IMR-90 (cell line): ENCODE data around the gene DHRS3. TPM values are rescaled to one million over a fixed set of nuclear protein-coding genes. Genes with fewer than 3 reads are reported as not detected.

Experiments
- ATAC-seq: fragments of 200-7000 bp; cut with Tn5 transposase; 2 replicates; pipeline ENCODE4 v1.9.1; 2020; ENCODE audit warnings: low read depth, mild to moderate bottlenecking, moderate library complexity
- BruUV-seq: library from RNA; stranded (reverse); fragments of 400-500 nt; replicated peaks from 2 replicates; lab custom pipeline; 2021; lab: Mats Ljungman, UMichigan
- CTCF ChIA-PET: fragments of 300-600 bp; formaldehyde crosslinking; extraction: SDS; loops from one replicate; lab custom pipeline; 2021; ENCODE audit warnings: antibody characterized with exemption; lab: Yijun Ruan, JAX
- POLR2A ChIA-PET: fragments of 300-600 bp; sonication (Branson Sonifier 250); formaldehyde crosslinking; loops from one replicate; lab custom pipeline; 2022; ENCODE audit warnings: antibody characterized with exemption; ENCODE audit not compliant: unreplicated experiment; lab: Charles Lee
- DNase-seq: peaks from one replicate; pipeline ENCODE4 v3.0.0; 2013
- H2AFZ ChIP-seq: replicated peaks from 2 replicates; pipeline ENCODE3; 2013; ENCODE audit warnings: low read length, mild to moderate bottlenecking; ENCODE audit not compliant: poor library complexity
- H2AK5ac ChIP-seq: 2 replicates; pipeline ENCODE4 v1.6.1; 2013; ENCODE audit warnings: low read depth, low read length, inconsistent platforms
- H2AK9ac ChIP-seq: replicated peaks from 2 replicates; pipeline ENCODE3; 2013; ENCODE audit warnings: mild to moderate bottlenecking, low read depth, low read length, moderate library complexity; ENCODE audit not compliant: poor library complexity
- H2BK120ac ChIP-seq: 2 replicates; pipeline ENCODE4 v1.6.1; 2013; ENCODE audit warnings: low read depth, low read length, inconsistent platforms
- H2BK15ac ChIP-seq: 3 replicates; pipeline ENCODE4 v1.6.1; 2013; ENCODE audit warnings: low read depth, low read length, inconsistent platforms
- H2BK20ac ChIP-seq: 2 replicates; pipeline ENCODE4 v1.6.1; 2013; ENCODE audit warnings: low read depth, mild to moderate bottlenecking, inconsistent platforms, low read length, moderate library complexity
- H2BK5ac ChIP-seq: 2 replicates; pipeline ENCODE4 v1.6.1; 2013; ENCODE audit warnings: mild to moderate bottlenecking, low read depth, low read length, inconsistent platforms; ENCODE audit not compliant: poor library complexity, severe bottlenecking
- H3K14ac ChIP-seq: replicated peaks from 2 replicates; pipeline ENCODE4 v1.6.1; 2013; ENCODE audit warnings: low read depth, low read length, inconsistent platforms
- H3K18ac ChIP-seq: 2 replicates; pipeline ENCODE4 v1.6.1; 2013; ENCODE audit warnings: low read depth, low read length, control low read depth
- H3K23ac ChIP-seq: 2 replicates; pipeline ENCODE4 v1.6.1; 2013; ENCODE audit warnings: low read depth, low read length, inconsistent platforms
- H3K27ac ChIP-seq: 2 replicates; pipeline ENCODE4 v1.5.1; 2013; ENCODE audit warnings: mild to moderate bottlenecking, control low read depth, low read length; ENCODE audit not compliant: insufficient read depth
- H3K27me3 ChIP-seq: 2 replicates; pipeline ENCODE4 v1.6.1; 2013; ENCODE audit warnings: low read length; ENCODE audit not compliant: control insufficient read depth, insufficient read depth
- H3K36me3 ChIP-seq: 2 replicates; pipeline ENCODE4 v1.6.1; 2013; ENCODE audit warnings: low read length, mixed read lengths; ENCODE audit not compliant: control insufficient read depth, insufficient read depth
- H3K4ac ChIP-seq: 2 replicates; pipeline ENCODE4 v1.6.1; 2013; ENCODE audit warnings: low read depth, low read length, inconsistent platforms
- H3K4me1 ChIP-seq: 2 replicates; pipeline ENCODE4 v1.6.1; 2013; ENCODE audit warnings: low read length, mixed read lengths; ENCODE audit not compliant: control insufficient read depth, insufficient read depth
- H3K4me2 ChIP-seq: 2 replicates; pipeline ENCODE4 v1.6.1; 2013; ENCODE audit warnings: low read depth, mild to moderate bottlenecking, control low read depth, low read length, moderate library complexity
- H3K4me3 ChIP-seq: 2 replicates; pipeline ENCODE4 v1.5.1; 2013; ENCODE audit warnings: low read depth, mild to moderate bottlenecking, control low read depth, low read length, moderate library complexity; ENCODE audit not compliant: insufficient read depth
- H3K56ac ChIP-seq: 2 replicates; pipeline ENCODE4 v1.6.1; 2013; ENCODE audit warnings: low read length, inconsistent platforms; ENCODE audit not compliant: insufficient read depth; ENCODE audit errors: extremely low read depth
- H3K79me1 ChIP-seq, 2 experiments: 2 replicates each; pipeline ENCODE4 v1.6.1; 2013; ENCODE audit warnings: low read length in 2 of 2, inconsistent platforms in 1 of 2, low read depth in 1 of 2
- H3K9ac ChIP-seq: 2 replicates; pipeline ENCODE4 v1.6.1; 2013; ENCODE audit warnings: low read depth, low read length, control low read depth
- H3K9me1 ChIP-seq: 2 replicates; pipeline ENCODE4 v1.6.1; 2013; ENCODE audit warnings: low read length, inconsistent platforms; ENCODE audit not compliant: insufficient read depth
- H3K9me3 ChIP-seq: 2 replicates; pipeline ENCODE4 v1.6.1; 2013; ENCODE audit warnings: low read length; ENCODE audit not compliant: control insufficient read depth, insufficient read depth
- H4K20me1 ChIP-seq: 2 replicates; pipeline ENCODE4 v1.6.1; 2013; ENCODE audit warnings: low read length, inconsistent platforms; ENCODE audit not compliant: insufficient read depth
- H4K5ac ChIP-seq: 2 replicates; pipeline ENCODE4 v1.6.1; 2013; ENCODE audit warnings: mild to moderate bottlenecking, low read depth, low read length, control low read depth
- H4K8ac ChIP-seq, 2 experiments: 2 replicates each; pipeline ENCODE4 v1.6.1; 2013; ENCODE audit warnings: low read depth in 2 of 2, low read length in 2 of 2, control low read depth in 1 of 2, inconsistent platforms in 1 of 2
- H4K91ac ChIP-seq: 2 replicates; pipeline ENCODE4 v1.6.1; 2013; ENCODE audit warnings: low read depth, low read length, inconsistent platforms; ENCODE audit not compliant: insufficient read depth
- BHLHE40 ChIP-seq: fragments of 150-350 bp; IDR thresholded peaks from 2 replicates; pipeline ENCODE4 v1.6.1; 2016; ENCODE audit warnings: mild to moderate bottlenecking, low read depth, low read length
- CEBPB ChIP-seq: IDR thresholded peaks from 2 replicates; pipeline ENCODE4 v1.6.1; 2012; ENCODE audit warnings: low read depth, low read length, improper control_type of control experiment
- CHD1 ChIP-seq: IDR thresholded peaks from 2 replicates; pipeline ENCODE4 v1.6.1; 2012; ENCODE audit warnings: low read depth, low read length, improper control_type of control experiment
- FOS ChIP-seq: fragments of 150-350 bp; IDR thresholded peaks from 2 replicates; pipeline ENCODE4 v1.6.1; 2016; ENCODE audit warnings: low read depth, low read length
- MAFK ChIP-seq: IDR thresholded peaks from 2 replicates; pipeline ENCODE4 v1.6.1; 2012; ENCODE audit warnings: low read depth, low read length, improper control_type of control experiment
- MAZ ChIP-seq: IDR thresholded peaks from 2 replicates; pipeline ENCODE4 v1.6.1; 2012; ENCODE audit warnings: low read depth, mild to moderate bottlenecking, low read length, improper control_type of control experiment, moderate library complexity, borderline replicate concordance
- MXI1 ChIP-seq: IDR thresholded peaks from 2 replicates; pipeline ENCODE4 v1.6.1; 2012; ENCODE audit warnings: low read depth, mild to moderate bottlenecking, low read length, moderate library complexity, borderline replicate concordance
- NFE2L2 ChIP-seq: fragments of 150-350 bp; IDR thresholded peaks from 2 replicates; pipeline ENCODE4 v1.6.1; 2016; ENCODE audit warnings: low read depth, mild to moderate bottlenecking, low read length
- POLR2A ChIP-seq: IDR thresholded peaks from 2 replicates; pipeline ENCODE4 v1.6.1; 2012; ENCODE audit warnings: mild to moderate bottlenecking, low read depth, low read length
- RAD21 ChIP-seq: IDR thresholded peaks from 2 replicates; pipeline ENCODE4 v1.6.1; 2012; ENCODE audit warnings: low read length, improper control_type of control experiment
- RCOR1 ChIP-seq: IDR thresholded peaks from 2 replicates; pipeline ENCODE4 v1.6.1; 2012; ENCODE audit warnings: mild to moderate bottlenecking, low read length, improper control_type of control experiment; ENCODE audit not compliant: insufficient replicate concordance
- RFX5 ChIP-seq: IDR thresholded peaks from 2 replicates; pipeline ENCODE4 v1.8.0; 2012; ENCODE audit warnings: low read depth, mild to moderate bottlenecking, low read length, moderate library complexity
- SMC3 ChIP-seq: fragments of 150-350 bp; IDR thresholded peaks from 2 replicates; pipeline ENCODE4 v1.6.1; 2016; ENCODE audit warnings: low read depth, mild to moderate bottlenecking, antibody characterized with exemption, low read length, moderate library complexity
- WGBS, 2 experiments: methylation state at CpG; one replicate each; pipeline versions ENCODE4 v1.1.5 to v1.1.7; 2013; ENCODE audit warnings: missing lambda C conversion rate in 2 of 2; ENCODE audit not compliant: insufficient read length in 1 of 2; ENCODE audit errors: extremely low coverage in 2 of 2; 5-methylcytosine and 5-hydroxymethylcytosine counted together
- dilution Hi-C: fragments of 300-500 bp; cut with HindIII; formaldehyde crosslinking; loops from one replicate; pipeline ENCODE4 v1.14.3; 2018; ENCODE audit warnings: low sequenced_read_pairs; ENCODE audit not compliant: unreplicated experiment
- in situ Hi-C: fragments of 300-500 bp; cut with MboI; formaldehyde crosslinking; loops from 3 replicates; pipeline ENCODE4 v1.14.3; 2019; ENCODE audit warnings: low sequenced_read_pairs, inconsistent platforms, mixed read lengths
- intact Hi-C: fragments of 100-400 bp; cut with micrococcal nuclease; formaldehyde crosslinking; loops from 2 replicates; pipeline ENCODE4 v1.10.0; 2022
- polyA plus RNA-seq, 3 experiments: library from polyadenylated mRNA; depleted of rRNA; stranded (reverse); fragments of >200 nt; gene quantifications; 2 replicates each; pipeline ENCODE4 v1.2.3, GENCODE V29; 2012; ENCODE audit warnings: low replicate concordance in 1 of 3
- total RNA-seq: library from RNA; depleted of rRNA; stranded (reverse); fragments of >200 nt; gene quantifications from 2 replicates; pipeline ENCODE4 v1.2.3, GENCODE V29; 2012
- TF ChIP-seq, protein P1 (sequence below): fragments of 150-350 bp; IDR thresholded peaks from 2 replicates; pipeline ENCODE4 v1.6.1; 2017; ENCODE audit warnings: mild to moderate bottlenecking, antibody characterized with exemption, low read length, low read depth
- TF ChIP-seq, protein P2 (sequence below): fragments of 150-350 bp; IDR thresholded peaks from 2 replicates; pipeline ENCODE4 v1.6.1; 2016; ENCODE audit warnings: low read depth, mild to moderate bottlenecking, low read length, moderate library complexity, borderline replicate concordance

Gene DHRS3
- total and polyA plus RNA-seq, 2 of the 4 experiments (the other 2 are of a cell fraction), result 11.2 to 14.5 TPM

DNA sequence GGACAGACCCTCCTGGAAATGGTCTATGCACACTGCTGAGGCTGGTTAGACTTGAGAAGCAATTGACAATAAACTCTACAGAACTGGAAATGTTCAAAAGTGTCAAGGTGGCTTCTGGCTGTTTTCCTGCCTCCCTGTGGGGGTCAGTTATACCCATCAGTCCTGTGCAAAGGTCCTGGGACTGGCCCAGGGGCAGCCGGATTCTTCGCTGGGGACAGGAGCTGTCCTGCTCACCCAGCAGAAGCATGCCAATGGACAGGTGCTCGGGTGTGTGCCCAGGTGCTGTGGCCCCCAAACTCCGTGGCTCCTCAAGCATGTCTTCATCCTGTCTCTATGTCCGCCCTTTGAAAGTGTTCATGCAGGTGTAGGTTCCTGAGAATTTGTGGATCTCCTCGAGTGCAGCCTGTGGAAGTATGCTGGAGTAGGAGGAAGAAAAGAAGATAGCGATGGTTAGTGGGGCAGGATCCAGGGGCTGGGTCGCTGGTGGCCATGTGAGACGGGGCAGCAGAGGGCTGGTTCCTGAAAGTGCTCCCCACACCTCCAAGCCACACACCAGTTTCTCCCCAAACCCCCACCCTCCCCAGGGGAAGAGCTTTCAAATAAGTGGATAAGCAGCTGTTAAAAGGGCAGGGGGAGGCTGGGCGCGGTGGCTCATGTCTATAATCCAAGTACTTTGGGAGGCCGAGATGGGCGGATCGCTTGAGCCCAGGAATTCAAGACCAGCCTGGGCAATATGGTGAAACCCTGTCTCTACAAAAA, 49.8 kb downstream of the DHRS3 start:
- Histone ChIP-seq H3K36me3 (peaks cover 36% of the 10 kb centered on the region), H2AK9ac (no peak overlapping the region), H2BK20ac (no peak overlapping the region), H4K20me1 (no peaks in the 10 kb centered on the region), H2AFZ (no peak overlapping the region), H3K4ac (no peak overlapping the region), H3K18ac (no peak overlapping the region), H2BK120ac (no peak overlapping the region), H4K5ac (no peak overlapping the region), H4K8ac (no peak overlapping the region), H3K9ac (no peak overlapping the region), H3K27ac (no peak overlapping the region), H3K56ac (no peak overlapping the region), H2BK5ac (no peak overlapping the region), H3K9me1 (peaks cover under 1% of the 10 kb centered on the region), H3K9me3 (peaks cover 12% of the 10 kb centered on the region), H3K23ac (no peak overlapping the region), H2AK5ac (no peak overlapping the region), H3K4me2 (no peak overlapping the region), H2BK15ac (no peak overlapping the region), H4K91ac (no peak overlapping the region), H3K4me3 (no peak overlapping the region), H3K27me3 (no peaks in the 10 kb centered on the region), H3K79me1 (no peaks in the 10 kb centered on the region), H3K4me1 (peaks cover 3% of the 10 kb centered on the region; the same call in 1 of the 2 replicates), H3K14ac (no peak overlapping the region)
- POLR2A ChIA-PET, result no interaction called here
- in situ Hi-C loops, result no loop called here
- dilution Hi-C loops, result no loop called here
- TF ChIP-seq, protein P1, sequence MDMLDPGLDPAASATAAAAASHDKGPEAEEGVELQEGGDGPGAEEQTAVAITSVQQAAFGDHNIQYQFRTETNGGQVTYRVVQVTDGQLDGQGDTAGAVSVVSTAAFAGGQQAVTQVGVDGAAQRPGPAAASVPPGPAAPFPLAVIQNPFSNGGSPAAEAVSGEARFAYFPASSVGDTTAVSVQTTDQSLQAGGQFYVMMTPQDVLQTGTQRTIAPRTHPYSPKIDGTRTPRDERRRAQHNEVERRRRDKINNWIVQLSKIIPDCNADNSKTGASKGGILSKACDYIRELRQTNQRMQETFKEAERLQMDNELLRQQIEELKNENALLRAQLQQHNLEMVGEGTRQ, result no peak
- TF ChIP-seq MXI1, result no peak
- TF ChIP-seq RFX5, result no peak
- TF ChIP-seq SMC3, result no peak
- TF ChIP-seq CHD1, result no peak
- no peak for TF ChIP-seq FOS
- TF ChIP-seq, protein P2, sequence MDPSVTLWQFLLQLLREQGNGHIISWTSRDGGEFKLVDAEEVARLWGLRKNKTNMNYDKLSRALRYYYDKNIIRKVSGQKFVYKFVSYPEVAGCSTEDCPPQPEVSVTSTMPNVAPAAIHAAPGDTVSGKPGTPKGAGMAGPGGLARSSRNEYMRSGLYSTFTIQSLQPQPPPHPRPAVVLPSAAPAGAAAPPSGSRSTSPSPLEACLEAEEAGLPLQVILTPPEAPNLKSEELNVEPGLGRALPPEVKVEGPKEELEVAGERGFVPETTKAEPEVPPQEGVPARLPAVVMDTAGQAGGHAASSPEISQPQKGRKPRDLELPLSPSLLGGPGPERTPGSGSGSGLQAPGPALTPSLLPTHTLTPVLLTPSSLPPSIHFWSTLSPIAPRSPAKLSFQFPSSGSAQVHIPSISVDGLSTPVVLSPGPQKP, result no peak
- no peak for TF ChIP-seq MAFK
- no peak for TF ChIP-seq CEBPB
- no peak for TF ChIP-seq POLR2A
- no peak for TF ChIP-seq RCOR1
- TF ChIP-seq BHLHE40, result no peak
- TF ChIP-seq RAD21, result no peak
- no peak for TF ChIP-seq NFE2L2
- TF ChIP-seq MAZ, result no peak
- no peak for ATAC-seq
- DNase-seq, result no peak
- CTCF ChIA-PET, result no interaction called here
- BruUV-seq, result no TSS peak
- intact Hi-C loops, result no loop called here
- 100% methylated on average over 2 of the region's 14 CpGs; no CpG with 5 or more reads in 1 of the 2 experiments for WGBS, 2 experiments
